ES-I3 (cell line): ENCODE measurements around the gene AHCYL2.

Source experiments
- H3K36me3 ChIP-seq: 2 replicates; pipeline ENCODE4 v1.6.1; 2013; ENCODE audit warnings: mild to moderate bottlenecking, low read length, control low read depth, moderate library complexity; ENCODE audit not compliant: insufficient read depth
- H3K4me1 ChIP-seq: 2 replicates; pipeline ENCODE4 v1.6.1; 2013; ENCODE audit warnings: mild to moderate bottlenecking, control low read depth, low read length; ENCODE audit not compliant: insufficient read depth
- H3K9ac ChIP-seq: 2 replicates; pipeline ENCODE4 v1.6.1; 2013; ENCODE audit warnings: low read depth, mild to moderate bottlenecking, low read length, moderate library complexity
- H3K9me3 ChIP-seq: 2 replicates; pipeline ENCODE4 v1.6.1; 2013; ENCODE audit warnings: mild to moderate bottlenecking, low read length, moderate library complexity; ENCODE audit not compliant: control insufficient read depth, insufficient read depth

AHCYL2 gene

GRCh38 chr7:129422727-129423126 is 197.9 kb downstream of the AHCYL2 start:
- Histone ChIP-seq H3K4me1 (no peaks in the 10 kb centered on the region), H3K9ac (no peak overlapping the region), H3K36me3 (no peaks in the 10 kb centered on the region; the same call in 1 of the 2 replicates), H3K9me3 (no peaks in the 10 kb centered on the region)

GRCh38 chr7:129423700-129424410 is 199.0 kb downstream of the AHCYL2 start:
- H3K36me3 ChIP-seq = no peaks in the 10 kb centered on the region; the same call in 1 of the 2 replicates
- H3K4me1 ChIP-seq = no peaks in the 10 kb centered on the region
- H3K9me3 ChIP-seq = no peaks in the 10 kb centered on the region
- no peak overlapping the region for H3K9ac ChIP-seq

DNA sequence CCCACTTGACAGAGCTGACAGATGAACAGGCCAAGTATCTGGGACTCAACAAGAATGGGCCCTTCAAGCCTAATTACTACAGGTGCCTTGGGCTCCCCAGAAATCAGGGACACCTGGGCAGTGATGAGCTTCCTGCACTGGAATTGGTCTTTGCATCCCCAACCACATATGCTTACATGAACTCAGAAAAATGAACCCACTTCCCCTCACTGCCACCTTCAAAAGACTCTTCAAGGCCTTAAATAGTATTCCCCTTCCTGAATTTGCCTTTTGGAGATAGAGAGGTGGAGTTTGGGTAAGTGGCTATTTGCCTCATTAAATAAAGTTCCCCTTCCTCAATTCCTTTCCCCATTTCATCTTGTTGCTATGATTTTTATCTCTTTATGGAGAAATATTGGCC is 201.7 kb downstream of the AHCYL2 start:
- Histone ChIP-seq H3K36me3 (no peaks in the 10 kb centered on the region; the same call in 1 of the 2 replicates), H3K9ac (no peak overlapping the region), H3K9me3 (no peaks in the 10 kb centered on the region), H3K4me1 (no peaks in the 10 kb centered on the region)

- Histone ChIP-seq H3K36me3 (no peaks in the 10 kb centered on the region; the same call in 1 of the 2 replicates), H3K4me1 (no peaks in the 10 kb centered on the region), H3K9me3 (no peaks in the 10 kb centered on the region)
Measured at GRCh38 chr7:129427526-129428045, 202.8 kb downstream of the AHCYL2 start.

GRCh38 chr7:129431911-129432643 is 207.2 kb downstream of the AHCYL2 start:
- no peak overlapping the region for H3K9ac ChIP-seq
- H3K9me3 ChIP-seq = no peaks in the 10 kb centered on the region
- no peaks in the 10 kb centered on the region for H3K36me3 ChIP-seq
- peaks cover 6% of the 10 kb centered on the region; the same call in 1 of the 2 replicates for H3K4me1 ChIP-seq

More at GRCh38 chr7:129427526-129428045, 202.8 kb downstream of the AHCYL2 start:
- H3K9ac ChIP-seq = no peak overlapping the region

DNA sequence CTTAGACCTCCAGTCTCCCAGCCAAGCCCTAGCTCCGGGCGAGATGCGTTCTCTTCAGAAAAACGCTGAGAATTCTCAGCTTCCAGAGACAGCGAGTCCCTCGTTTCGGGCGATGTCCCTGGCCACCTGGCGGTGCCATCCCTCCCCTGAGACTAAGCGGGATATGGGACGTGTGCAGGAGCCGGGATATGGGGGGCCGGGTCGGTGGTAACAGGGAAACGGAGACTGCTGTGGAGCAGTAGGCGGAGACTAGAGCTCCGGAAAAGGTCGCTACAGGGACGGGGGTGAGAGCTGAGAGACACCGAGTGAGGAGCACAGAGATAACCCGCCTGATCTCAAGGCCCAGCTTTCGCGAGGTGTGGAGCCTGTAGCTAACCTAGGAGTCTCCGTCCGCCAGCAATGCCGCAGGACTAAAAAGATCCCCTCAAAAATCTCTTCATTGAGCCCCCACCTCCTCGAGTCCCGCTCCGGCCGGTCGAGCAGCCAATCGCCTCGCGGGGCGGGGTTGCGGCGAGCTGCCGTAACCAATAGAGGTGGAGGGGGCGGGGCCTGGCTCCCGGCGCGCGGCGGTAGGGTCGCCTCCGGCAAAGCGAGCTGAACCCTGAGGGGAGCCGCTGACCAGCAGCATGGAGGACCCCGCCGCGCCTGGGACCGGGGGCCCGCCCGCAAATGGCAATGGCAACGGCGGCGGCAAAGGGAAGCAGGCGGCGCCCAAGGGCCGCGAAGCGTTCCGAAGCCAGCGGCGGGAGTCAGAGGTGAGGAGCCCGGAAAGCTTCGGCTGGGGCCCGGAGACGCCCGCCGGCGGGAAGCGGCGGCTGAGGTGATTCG is 209.2 kb downstream of the AHCYL2 start, which contains the start of gene STRIP2:
Gene STRIP2 (plus strand): TSS at position 586 of the 828 bp plus-strand sequence. CDS start 41 bp downstream, at position 627.
- no peaks in the 10 kb centered on the region for H3K9me3 ChIP-seq
- peak within 1 kb of the TSS; percentile 88 for H3K9ac ChIP-seq
- H3K36me3 ChIP-seq = no peaks in the 10 kb centered on the region
- H3K4me1 ChIP-seq = peaks cover 6% of the 10 kb centered on the region; the same call in 1 of the 2 replicates

- Histone ChIP-seq H3K9me3 (no peaks in the 10 kb centered on the region), H3K36me3 (no peaks in the 10 kb centered on the region), H3K9ac (peak overlapping the region; percentile 88), H3K4me1 (peaks cover 6% of the 10 kb centered on the region; the same call in 1 of the 2 replicates)
Measured at GRCh38 chr7:129434675-129435318, 210.0 kb downstream of the AHCYL2 start.

DNA sequence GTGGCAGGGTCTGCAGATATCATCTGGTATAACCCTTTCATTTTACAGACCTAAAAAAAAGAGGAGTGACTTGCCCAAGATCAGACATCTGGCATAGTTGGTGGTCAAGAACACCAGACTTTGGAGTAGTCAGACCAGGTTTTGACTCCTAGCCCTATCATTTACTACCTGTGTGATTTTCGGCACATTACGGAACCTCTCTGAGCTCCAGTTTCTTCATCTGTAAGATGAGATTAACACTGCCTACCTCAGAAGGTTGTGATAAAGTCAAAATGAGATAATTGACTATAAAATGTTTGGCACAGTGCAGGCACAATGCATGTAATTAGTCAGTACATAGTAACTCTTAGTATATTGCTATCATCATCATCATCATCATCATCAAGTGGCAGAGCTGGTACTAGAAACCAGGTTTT is 210.6 kb downstream of the AHCYL2 start:
- peaks cover under 1% of the 10 kb centered on the region; the same call in 1 of the 2 replicates for H3K36me3 ChIP-seq
- H3K4me1 ChIP-seq = peaks cover 6% of the 10 kb centered on the region; the same call in 1 of the 2 replicates
- peak overlapping the region; percentile 88 for H3K9ac ChIP-seq
- H3K9me3 ChIP-seq = no peaks in the 10 kb centered on the region

- peaks cover 2% of the 10 kb centered on the region; the same call in 1 of the 2 replicates for H3K36me3 ChIP-seq
Measured at GRCh38 chr7:129436335-129436923, 211.6 kb downstream of the AHCYL2 start.

DNA sequence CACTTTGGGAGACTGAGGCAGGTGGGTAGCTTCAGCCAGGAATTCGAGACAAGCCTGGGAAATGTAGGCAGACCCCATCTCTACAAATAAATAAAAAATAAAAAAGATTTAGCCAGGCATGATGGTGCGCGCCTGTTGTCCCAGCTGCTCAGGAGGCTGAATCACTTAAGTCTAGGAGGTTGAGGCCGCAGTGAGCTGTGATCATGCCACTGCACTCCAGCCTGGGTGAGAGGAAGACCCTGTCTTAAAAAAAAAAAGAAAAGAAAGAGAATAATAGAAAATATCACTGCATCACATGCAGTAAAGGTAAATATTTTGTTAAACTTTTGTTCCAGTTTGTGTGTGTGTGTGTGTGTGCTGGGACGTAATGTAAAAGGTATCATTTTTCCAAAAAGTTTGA is 212.4 kb downstream of the AHCYL2 start:
- Histone ChIP-seq H3K4me1 (peaks cover 6% of the 10 kb centered on the region; the same call in 1 of the 2 replicates), H3K36me3 (peaks cover 2% of the 10 kb centered on the region; the same call in 1 of the 2 replicates), H3K9ac (no peak overlapping the region), H3K9me3 (no peaks in the 10 kb centered on the region)

More at GRCh38 chr7:129436335-129436923, 211.6 kb downstream of the AHCYL2 start:
- H3K9me3 ChIP-seq = no peaks in the 10 kb centered on the region
- H3K4me1 ChIP-seq = peaks cover 6% of the 10 kb centered on the region; the same call in 1 of the 2 replicates
- H3K9ac ChIP-seq = no peak overlapping the region

DNA sequence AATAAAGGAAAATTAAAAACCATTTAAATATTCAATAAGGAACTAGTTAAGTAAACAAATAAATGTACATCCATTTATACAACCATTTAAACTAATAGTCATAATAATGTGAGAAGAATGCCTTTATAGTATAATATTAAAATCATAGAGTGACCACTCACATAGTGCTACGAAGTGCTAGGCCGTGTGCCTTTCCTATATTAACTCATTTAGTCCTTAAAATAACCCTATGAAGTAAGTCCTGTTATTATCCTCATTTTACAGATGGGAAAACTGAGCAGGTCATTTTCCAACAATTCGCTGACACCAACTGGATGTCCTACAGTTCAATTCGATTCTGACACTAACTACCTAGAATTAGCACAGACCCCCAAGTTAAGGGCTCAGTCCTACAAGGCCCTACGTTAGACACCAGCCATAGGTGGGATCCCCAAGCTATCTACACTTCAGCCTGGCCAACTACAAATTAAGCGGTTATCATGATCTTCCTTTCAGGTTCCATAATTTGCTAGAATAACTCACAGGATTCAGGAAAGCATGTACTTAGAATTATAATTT is 213.5 kb downstream of the AHCYL2 start:
- no peaks in the 10 kb centered on the region for H3K4me1 ChIP-seq
- no peaks in the 10 kb centered on the region for H3K9me3 ChIP-seq
- H3K9ac ChIP-seq = no peak overlapping the region

DNA sequence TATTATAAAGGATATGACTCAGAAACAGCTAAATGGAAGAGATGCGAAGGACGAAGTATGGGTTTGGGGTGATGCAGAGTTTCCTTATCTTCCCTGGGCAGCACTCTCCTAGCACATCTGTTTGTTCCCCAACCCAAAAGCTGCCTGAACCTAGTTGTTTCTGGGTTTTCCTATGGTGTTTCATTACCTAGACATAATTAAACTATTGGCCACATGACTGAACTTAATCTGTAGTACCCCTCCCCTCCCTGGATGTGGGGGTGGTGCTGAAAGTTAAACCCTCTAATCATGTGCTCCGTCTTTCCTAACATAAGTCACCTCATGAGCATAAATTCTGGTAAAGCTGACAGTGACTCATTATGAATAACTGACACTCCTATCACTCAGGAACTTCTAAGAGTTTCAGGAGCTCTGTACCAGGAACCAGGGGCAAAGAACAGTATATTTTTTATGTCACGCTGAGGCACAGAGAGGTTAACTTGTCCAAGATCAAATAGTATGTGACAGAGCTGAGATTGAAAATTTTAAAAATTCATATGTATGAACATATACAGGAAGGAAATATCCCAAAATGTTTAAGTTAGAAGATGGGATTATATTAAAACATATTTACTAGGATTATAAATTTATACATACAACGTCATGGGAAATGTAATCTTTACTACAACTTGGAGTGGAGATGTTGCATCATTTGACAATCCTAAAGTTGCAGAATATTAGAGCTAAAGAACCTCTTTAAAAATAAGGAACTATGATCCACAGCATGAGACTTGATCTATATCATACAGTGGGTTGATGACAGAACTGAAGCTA is 214.2 kb downstream of the AHCYL2 start:
- H3K4me1 ChIP-seq = no peaks in the 10 kb centered on the region
- H3K36me3 ChIP-seq = peaks cover 2% of the 10 kb centered on the region; the same call in 1 of the 2 replicates
- H3K9me3 ChIP-seq = no peaks in the 10 kb centered on the region
- H3K9ac ChIP-seq = no peak overlapping the region

More for the DNA sequence above, 213.5 kb downstream of the AHCYL2 start:
- peaks cover 2% of the 10 kb centered on the region; the same call in 1 of the 2 replicates for H3K36me3 ChIP-seq
